Brain microvascular endothelial cell (primary cell): ENCODE data around the gene OR2D2.

Experiments used
- DNase-seq: peaks from one replicate; pipeline ENCODE4 v3.0.0-alpha.2; 2020
- H3K27ac ChIP-seq: fragments of 250-450 bp; sonication (Bioruptor Pico); 2 replicates; pipeline ENCODE4 v1.5.1; 2020; ENCODE audit warnings: mild to moderate bottlenecking, moderate library complexity
- H3K27me3 ChIP-seq: fragments of 250-450 bp; sonication (Bioruptor Pico); replicated peaks from 2 replicates; pipeline ENCODE4 v1.5.1; 2020; ENCODE audit warnings: mild to moderate bottlenecking
- H3K36me3 ChIP-seq: fragments of 250-450 bp; sonication (Bioruptor Pico); replicated peaks from 2 replicates; pipeline ENCODE4 v1.5.1; 2020; ENCODE audit warnings: mild to moderate bottlenecking
- H3K4me3 ChIP-seq: 2 replicates; pipeline ENCODE4 v1.5.1; 2011; ENCODE audit warnings: low read depth, mild to moderate bottlenecking, control low read depth, low read length, moderate library complexity
- CTCF ChIP-seq: IDR thresholded peaks from 2 replicates; pipeline ENCODE4 v1.5.1; 2011; ENCODE audit warnings: low read depth, mild to moderate bottlenecking, moderate library complexity, low read length, control low read depth, inconsistent platforms; ENCODE audit errors: missing control alignments
- in situ Hi-C: cut with HindIII; loops from 2 replicates; pipeline ENCODE4 v1.10.0; 2017; ENCODE audit warnings: low sequenced_read_pairs, low pct_ligation_motif_present

Gene OR2D2

GRCh38 chr11:6926208-6927029 lies 34.1 kb upstream of the OR2D2 start, which contains the start of gene ZNF215:
Gene ZNF215, plus strand, starts transcription at chr11:6926426. Its CDS starts 5,847 bp downstream, at chr11:6932273.
- H3K27ac ChIP-seq = peak within 1 kb of the TSS; percentile 8
- H3K27me3 ChIP-seq = no peaks in the 10 kb centered on the region
- TF ChIP-seq CTCF = no peak
- no peaks in the 10 kb centered on the region for H3K36me3 ChIP-seq
- in situ Hi-C loops = no loop called here
- H3K4me3 ChIP-seq = peak within 1 kb of the TSS; percentile 88
- peak; percentile 83 for DNase-seq

GRCh38 chr11:6925636-6926207 lies 33.4 kb upstream of the OR2D2 start:
- Histone ChIP-seq H3K36me3 (no peaks in the 10 kb centered on the region), H3K27me3 (no peaks in the 10 kb centered on the region), H3K27ac (no peak overlapping the region), H3K4me3 (peak overlapping the region; percentile 88)
- no peak for DNase-seq
- in situ Hi-C loops = no loop called here
- no peak for TF ChIP-seq CTCF

GRCh38 chr11:6925007-6925577 lies 32.8 kb upstream of the OR2D2 start:
- Histone ChIP-seq H3K27ac (no peak overlapping the region), H3K4me3 (no peak overlapping the region), H3K27me3 (no peaks in the 10 kb centered on the region), H3K36me3 (no peaks in the 10 kb centered on the region)
- no peak for TF ChIP-seq CTCF
- in situ Hi-C loops = no loop called here
- DNase-seq = no peak

- Histone ChIP-seq H3K36me3 (no peaks in the 10 kb centered on the region), H3K27me3 (no peaks in the 10 kb centered on the region), H3K4me3 (no peak within 1 kb of the TSS), H3K27ac (no peak within 1 kb of the TSS)
- no peak for DNase-seq
- in situ Hi-C loops = no loop called here
- no peak for TF ChIP-seq CTCF
These were observed 28.4 kb upstream of the OR2D2 start, which contains the start of gene OR2D3 for GRCh38 chr11:6920702-6921101. Gene OR2D3, plus strand, starts transcription at chr11:6921002. Its CDS starts 0 bp downstream, at chr11:6921002.

- no peak for TF ChIP-seq CTCF
- H3K27ac ChIP-seq = no peak overlapping the region
- in situ Hi-C loops = no loop called here
- DNase-seq = no peak
- H3K4me3 ChIP-seq = no peak overlapping the region
- no peaks in the 10 kb centered on the region for H3K36me3 ChIP-seq
- H3K27me3 ChIP-seq = no peaks in the 10 kb centered on the region
These were observed 27.4 kb upstream of the OR2D2 start for GRCh38 chr11:6919698-6920097.
